H1 (cell line): ENCODE results near the gene PIP4K2C. TPM values are rescaled to one million over a fixed set of nuclear protein-coding genes. Genes with fewer than 3 reads are reported as not detected.

ENCODE experiments used
- KDM5A ChIP-seq: fragments of 200-600 bp; IDR thresholded peaks from 2 replicates; pipeline ENCODE4 v1.7.1; 2012; ENCODE audit warnings: mild to moderate bottlenecking, low read length, inconsistent platforms, mixed read lengths
- MAFK ChIP-seq: IDR thresholded peaks from 2 replicates; pipeline ENCODE4 v1.6.1; 2012; ENCODE audit warnings: low read depth, mild to moderate bottlenecking, improper control_type of control experiment, low read length
- NANOG ChIP-seq: IDR thresholded peaks from 2 replicates; pipeline ENCODE4 v1.6.1; 2011; ENCODE audit warnings: low read length, low read depth, mild to moderate bottlenecking, inconsistent platforms; ENCODE audit not compliant: insufficient read depth, poor library complexity, severe bottlenecking
- RFX5 ChIP-seq: IDR thresholded peaks from 2 replicates; pipeline ENCODE4 v1.6.1; 2011; ENCODE audit warnings: low read depth, low read length, improper control_type of control experiment, borderline replicate concordance
- SRF ChIP-seq: IDR thresholded peaks from 2 replicates; pipeline ENCODE4 v1.6.1; 2011; ENCODE audit warnings: mild to moderate bottlenecking, low read depth, low read length, moderate library complexity
- polyA plus RNA-seq, 7 experiments: library from polyadenylated mRNA; depleted of rRNA in 3 of 7; stranded (reverse) in 5 of 7; unstranded in 2 of 7; fragments of >200 nt in 5 of 7; fragments of 200-250 nt in 2 of 7; gene quantifications; 1 replicate in 5 of 7; 2 replicates in 1 of 7; 4 replicates in 1 of 7; pipeline versions ENCODE4 v1.2.1 to v1.2.3, GENCODE V29; 2011 to 2013; ENCODE audit warnings: missing spikeins in 2 of 7, mixed read lengths in 2 of 7
- total RNA-seq: library from RNA; stranded (reverse); fragmentation: NEBNext Ultra II Directional; extraction: Animal tissue kit (Norgen Biotek cat#: 25700); gene quantifications from 2 replicates; pipeline ENCODE4 v1.2.1, GENCODE V29; 2021
- TF ChIP-seq, protein P1 (sequence below): IDR thresholded peaks from 2 replicates; pipeline ENCODE4 v1.6.1; 2012; ENCODE audit warnings: inconsistent platforms
- TF ChIP-seq, protein P2 (sequence below): fragments of 300-600 bp; sonication (generic); IDR thresholded peaks from 2 replicates; pipeline ENCODE4 v1.7.1; 2012; ENCODE audit warnings: low read length, moderate library complexity, mild to moderate bottlenecking, inconsistent platforms; ENCODE audit not compliant: insufficient replicate concordance
- TF ChIP-seq, protein P3 (sequence below): IDR thresholded peaks from 2 replicates; pipeline ENCODE4 v1.6.1; 2012; ENCODE audit warnings: inconsistent platforms

Gene PIP4K2C
- total and polyA plus RNA-seq, 2 of the 8 experiments (the other 6 are each of a cell fraction or from before 2014, with no cell fraction given): 25.0 to 27.1 TPM

DNA sequence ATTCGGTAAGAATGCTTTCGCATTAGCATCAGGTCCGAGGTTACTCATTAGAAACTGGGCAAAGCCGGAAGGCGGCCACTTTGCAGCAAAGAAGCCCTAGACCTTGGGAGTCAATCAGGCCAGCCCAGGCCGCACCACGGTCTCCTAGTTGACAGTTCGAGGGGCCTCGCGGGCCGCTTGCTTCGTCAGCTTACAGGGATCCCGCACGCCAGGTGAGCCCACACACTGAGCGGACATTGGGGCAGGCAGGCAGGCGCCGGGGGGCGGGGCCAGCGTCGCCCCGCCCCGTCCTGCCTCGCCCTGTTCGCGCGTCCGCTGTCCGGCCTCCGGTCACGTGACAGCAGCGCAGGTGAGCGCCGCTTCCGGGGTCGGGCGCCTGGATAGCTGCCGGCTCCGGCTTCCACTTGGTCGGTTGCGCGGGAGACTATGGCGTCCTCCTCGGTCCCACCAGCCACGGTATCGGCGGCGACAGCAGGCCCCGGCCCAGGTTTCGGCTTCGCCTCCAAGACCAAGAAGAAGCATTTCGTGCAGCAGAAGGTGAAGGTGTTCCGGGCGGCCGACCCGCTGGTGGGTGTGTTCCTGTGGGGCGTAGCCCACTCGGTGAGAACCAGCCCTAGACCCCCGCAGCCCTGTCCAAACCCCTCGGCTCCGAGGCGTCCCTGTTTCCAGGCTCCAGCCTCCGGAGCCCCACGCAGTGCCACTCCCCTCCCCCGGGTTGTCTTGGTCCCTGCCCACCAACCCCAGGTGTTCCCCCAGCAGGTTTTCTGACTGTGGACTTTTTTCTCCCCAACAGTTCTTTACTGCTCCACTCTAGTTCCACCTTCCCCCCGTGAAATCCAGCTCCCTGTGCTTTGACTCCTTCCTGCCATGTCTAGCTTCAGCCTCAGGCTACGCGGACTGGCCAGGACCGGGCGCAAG, at the start of gene PIP4K2C (continued):
- TF ChIP-seq, protein P1, sequence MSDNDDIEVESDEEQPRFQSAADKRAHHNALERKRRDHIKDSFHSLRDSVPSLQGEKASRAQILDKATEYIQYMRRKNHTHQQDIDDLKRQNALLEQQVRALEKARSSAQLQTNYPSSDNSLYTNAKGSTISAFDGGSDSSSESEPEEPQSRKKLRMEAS: peak; percentile 82
- TF ChIP-seq MAFK (no peak), RFX5 (no peak), KDM5A (0 out of 2 replicates have a peak, but pooled peaks have one; percentile 19), SRF (no peak), NANOG (no peak)
- TF ChIP-seq, protein P2, sequence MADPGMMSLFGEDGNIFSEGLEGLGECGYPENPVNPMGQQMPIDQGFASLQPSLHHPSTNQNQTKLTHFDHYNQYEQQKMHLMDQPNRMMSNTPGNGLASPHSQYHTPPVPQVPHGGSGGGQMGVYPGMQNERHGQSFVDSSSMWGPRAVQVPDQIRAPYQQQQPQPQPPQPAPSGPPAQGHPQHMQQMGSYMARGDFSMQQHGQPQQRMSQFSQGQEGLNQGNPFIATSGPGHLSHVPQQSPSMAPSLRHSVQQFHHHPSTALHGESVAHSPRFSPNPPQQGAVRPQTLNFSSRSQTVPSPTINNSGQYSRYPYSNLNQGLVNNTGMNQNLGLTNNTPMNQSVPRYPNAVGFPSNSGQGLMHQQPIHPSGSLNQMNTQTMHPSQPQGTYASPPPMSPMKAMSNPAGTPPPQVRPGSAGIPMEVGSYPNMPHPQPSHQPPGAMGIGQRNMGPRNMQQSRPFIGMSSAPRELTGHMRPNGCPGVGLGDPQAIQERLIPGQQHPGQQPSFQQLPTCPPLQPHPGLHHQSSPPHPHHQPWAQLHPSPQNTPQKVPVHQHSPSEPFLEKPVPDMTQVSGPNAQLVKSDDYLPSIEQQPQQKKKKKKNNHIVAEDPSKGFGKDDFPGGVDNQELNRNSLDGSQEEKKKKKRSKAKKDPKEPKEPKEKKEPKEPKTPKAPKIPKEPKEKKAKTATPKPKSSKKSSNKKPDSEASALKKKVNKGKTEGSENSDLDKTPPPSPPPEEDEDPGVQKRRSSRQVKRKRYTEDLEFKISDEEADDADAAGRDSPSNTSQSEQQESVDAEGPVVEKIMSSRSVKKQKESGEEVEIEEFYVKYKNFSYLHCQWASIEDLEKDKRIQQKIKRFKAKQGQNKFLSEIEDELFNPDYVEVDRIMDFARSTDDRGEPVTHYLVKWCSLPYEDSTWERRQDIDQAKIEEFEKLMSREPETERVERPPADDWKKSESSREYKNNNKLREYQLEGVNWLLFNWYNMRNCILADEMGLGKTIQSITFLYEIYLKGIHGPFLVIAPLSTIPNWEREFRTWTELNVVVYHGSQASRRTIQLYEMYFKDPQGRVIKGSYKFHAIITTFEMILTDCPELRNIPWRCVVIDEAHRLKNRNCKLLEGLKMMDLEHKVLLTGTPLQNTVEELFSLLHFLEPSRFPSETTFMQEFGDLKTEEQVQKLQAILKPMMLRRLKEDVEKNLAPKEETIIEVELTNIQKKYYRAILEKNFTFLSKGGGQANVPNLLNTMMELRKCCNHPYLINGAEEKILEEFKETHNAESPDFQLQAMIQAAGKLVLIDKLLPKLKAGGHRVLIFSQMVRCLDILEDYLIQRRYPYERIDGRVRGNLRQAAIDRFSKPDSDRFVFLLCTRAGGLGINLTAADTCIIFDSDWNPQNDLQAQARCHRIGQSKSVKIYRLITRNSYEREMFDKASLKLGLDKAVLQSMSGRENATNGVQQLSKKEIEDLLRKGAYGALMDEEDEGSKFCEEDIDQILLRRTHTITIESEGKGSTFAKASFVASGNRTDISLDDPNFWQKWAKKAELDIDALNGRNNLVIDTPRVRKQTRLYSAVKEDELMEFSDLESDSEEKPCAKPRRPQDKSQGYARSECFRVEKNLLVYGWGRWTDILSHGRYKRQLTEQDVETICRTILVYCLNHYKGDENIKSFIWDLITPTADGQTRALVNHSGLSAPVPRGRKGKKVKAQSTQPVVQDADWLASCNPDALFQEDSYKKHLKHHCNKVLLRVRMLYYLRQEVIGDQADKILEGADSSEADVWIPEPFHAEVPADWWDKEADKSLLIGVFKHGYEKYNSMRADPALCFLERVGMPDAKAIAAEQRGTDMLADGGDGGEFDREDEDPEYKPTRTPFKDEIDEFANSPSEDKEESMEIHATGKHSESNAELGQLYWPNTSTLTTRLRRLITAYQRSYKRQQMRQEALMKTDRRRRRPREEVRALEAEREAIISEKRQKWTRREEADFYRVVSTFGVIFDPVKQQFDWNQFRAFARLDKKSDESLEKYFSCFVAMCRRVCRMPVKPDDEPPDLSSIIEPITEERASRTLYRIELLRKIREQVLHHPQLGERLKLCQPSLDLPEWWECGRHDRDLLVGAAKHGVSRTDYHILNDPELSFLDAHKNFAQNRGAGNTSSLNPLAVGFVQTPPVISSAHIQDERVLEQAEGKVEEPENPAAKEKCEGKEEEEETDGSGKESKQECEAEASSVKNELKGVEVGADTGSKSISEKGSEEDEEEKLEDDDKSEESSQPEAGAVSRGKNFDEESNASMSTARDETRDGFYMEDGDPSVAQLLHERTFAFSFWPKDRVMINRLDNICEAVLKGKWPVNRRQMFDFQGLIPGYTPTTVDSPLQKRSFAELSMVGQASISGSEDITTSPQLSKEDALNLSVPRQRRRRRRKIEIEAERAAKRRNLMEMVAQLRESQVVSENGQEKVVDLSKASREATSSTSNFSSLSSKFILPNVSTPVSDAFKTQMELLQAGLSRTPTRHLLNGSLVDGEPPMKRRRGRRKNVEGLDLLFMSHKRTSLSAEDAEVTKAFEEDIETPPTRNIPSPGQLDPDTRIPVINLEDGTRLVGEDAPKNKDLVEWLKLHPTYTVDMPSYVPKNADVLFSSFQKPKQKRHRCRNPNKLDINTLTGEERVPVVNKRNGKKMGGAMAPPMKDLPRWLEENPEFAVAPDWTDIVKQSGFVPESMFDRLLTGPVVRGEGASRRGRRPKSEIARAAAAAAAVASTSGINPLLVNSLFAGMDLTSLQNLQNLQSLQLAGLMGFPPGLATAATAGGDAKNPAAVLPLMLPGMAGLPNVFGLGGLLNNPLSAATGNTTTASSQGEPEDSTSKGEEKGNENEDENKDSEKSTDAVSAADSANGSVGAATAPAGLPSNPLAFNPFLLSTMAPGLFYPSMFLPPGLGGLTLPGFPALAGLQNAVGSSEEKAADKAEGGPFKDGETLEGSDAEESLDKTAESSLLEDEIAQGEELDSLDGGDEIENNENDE: no peak
- TF ChIP-seq, protein P3, sequence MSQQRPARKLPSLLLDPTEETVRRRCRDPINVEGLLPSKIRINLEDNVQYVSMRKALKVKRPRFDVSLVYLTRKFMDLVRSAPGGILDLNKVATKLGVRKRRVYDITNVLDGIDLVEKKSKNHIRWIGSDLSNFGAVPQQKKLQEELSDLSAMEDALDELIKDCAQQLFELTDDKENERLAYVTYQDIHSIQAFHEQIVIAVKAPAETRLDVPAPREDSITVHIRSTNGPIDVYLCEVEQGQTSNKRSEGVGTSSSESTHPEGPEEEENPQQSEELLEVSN: peak; percentile 31
